H9 (cell line): Measurements from ENCODE around the gene SCFD2. TPM values are rescaled to one million over a fixed set of nuclear protein-coding genes. Genes with fewer than 3 reads are reported as not detected.

Source experiments
- DNase-seq: peaks from one replicate; pipeline ENCODE4 v3.0.0-alpha.2; 2017
- H2AFZ ChIP-seq: one replicate; pipeline ENCODE4 v1.6.1; 2013; ENCODE audit warnings: mild to moderate bottlenecking, low read length, control low read depth, moderate library complexity
- H2AK5ac ChIP-seq: 2 replicates; pipeline ENCODE4 v1.6.1; 2013; ENCODE audit warnings: low read length, control low read depth, mixed read lengths; ENCODE audit not compliant: insufficient read length
- H2BK120ac ChIP-seq: one replicate; pipeline ENCODE4 v1.6.1; 2013; ENCODE audit warnings: low read depth, mild to moderate bottlenecking, low read length, control low read depth, inconsistent platforms; ENCODE audit not compliant: poor library complexity, severe bottlenecking
- H2BK12ac ChIP-seq: 2 replicates; pipeline ENCODE4 v1.6.1; 2013; ENCODE audit warnings: low read length, control low read depth, mixed read lengths, low read depth; ENCODE audit not compliant: insufficient read length
- H2BK15ac ChIP-seq: 2 replicates; pipeline ENCODE4 v1.6.1; 2013; ENCODE audit warnings: low read depth, low read length, control low read depth
- H2BK20ac ChIP-seq: one replicate; pipeline ENCODE4 v1.6.1; 2013; ENCODE audit warnings: low read depth, mild to moderate bottlenecking, low read length, control low read depth, inconsistent platforms; ENCODE audit not compliant: poor library complexity, severe bottlenecking
- H2BK5ac ChIP-seq: 2 replicates; pipeline ENCODE4 v1.6.1; 2013; ENCODE audit warnings: low read length, control low read depth, mixed read lengths; ENCODE audit not compliant: insufficient read length
- H3K14ac ChIP-seq: 2 replicates; pipeline ENCODE4 v1.6.1; 2013; ENCODE audit warnings: low read length, control low read depth; ENCODE audit not compliant: insufficient read depth
- H3K18ac ChIP-seq: 2 replicates; pipeline ENCODE4 v1.6.1; 2013; ENCODE audit warnings: low read depth, mild to moderate bottlenecking, mixed read lengths, low read length, control low read depth; ENCODE audit not compliant: insufficient read length
- H3K23ac ChIP-seq: 2 replicates; pipeline ENCODE4 v1.6.1; 2013; ENCODE audit warnings: low read length, control low read depth, mixed read lengths, low read depth; ENCODE audit not compliant: insufficient read length
- H3K23me2 ChIP-seq: 2 replicates; pipeline ENCODE4 v1.6.1; 2013; ENCODE audit warnings: low read depth, mild to moderate bottlenecking, mixed read lengths, low read length, control low read depth; ENCODE audit not compliant: insufficient read length, poor library complexity, severe bottlenecking
- H3K27ac ChIP-seq: 2 replicates; pipeline ENCODE4 v1.5.1; 2013; ENCODE audit warnings: low read length, control low read depth, mixed read lengths, low read depth; ENCODE audit not compliant: insufficient read length
- H3K27me3 ChIP-seq: 2 replicates; pipeline ENCODE4 v1.6.1; 2013; ENCODE audit warnings: low read length, control low read depth, inconsistent platforms; ENCODE audit not compliant: insufficient read depth
- H3K4ac ChIP-seq: 2 replicates; pipeline ENCODE4 v1.6.1; 2013; ENCODE audit warnings: low read depth, mild to moderate bottlenecking, control low read depth, inconsistent platforms, low read length, moderate library complexity
- H3K4me1 ChIP-seq: 2 replicates; pipeline ENCODE4 v1.6.1; 2013; ENCODE audit warnings: low read length, control low read depth, inconsistent platforms; ENCODE audit not compliant: insufficient read depth
- H3K4me2 ChIP-seq: 2 replicates; pipeline ENCODE4 v1.6.1; 2013; ENCODE audit warnings: low read length, control low read depth, mixed read lengths; ENCODE audit not compliant: insufficient read length, insufficient read depth
- H3K56ac ChIP-seq: 2 replicates; pipeline ENCODE4 v1.6.1; 2013; ENCODE audit warnings: low read depth, mild to moderate bottlenecking, mixed read lengths, low read length, control low read depth; ENCODE audit not compliant: insufficient read length
- H3K79me1 ChIP-seq: 2 replicates; pipeline ENCODE4 v1.6.1; 2013; ENCODE audit warnings: low read depth, mild to moderate bottlenecking, moderate library complexity, low read length, control low read depth, inconsistent platforms; ENCODE audit not compliant: insufficient read depth, poor library complexity, severe bottlenecking
- H3K79me2 ChIP-seq: 2 replicates; pipeline ENCODE4 v1.6.1; 2013; ENCODE audit warnings: low read length, control low read depth, inconsistent platforms; ENCODE audit not compliant: insufficient read depth
- H3K9ac ChIP-seq: 2 replicates; pipeline ENCODE4 v1.6.1; 2013; ENCODE audit warnings: low read length, control low read depth, mixed read lengths; ENCODE audit not compliant: insufficient read length; ENCODE audit errors: extremely low read depth
- H3K9me3 ChIP-seq: one replicate; pipeline ENCODE4 v1.6.1; 2013; ENCODE audit warnings: low read depth, low read length, inconsistent platforms; ENCODE audit not compliant: control insufficient read depth
- H3T11ph ChIP-seq: one replicate; pipeline ENCODE4 v1.6.1; 2013; ENCODE audit warnings: mild to moderate bottlenecking, low read length, control low read depth, inconsistent platforms
- H4K20me1 ChIP-seq: one replicate; pipeline ENCODE4 v1.6.1; 2013; ENCODE audit not compliant: control insufficient read depth, insufficient read length, insufficient read depth
- H4K5ac ChIP-seq: 2 replicates; pipeline ENCODE4 v1.6.1; 2013; ENCODE audit warnings: low read depth, mild to moderate bottlenecking, mixed read lengths, low read length, control low read depth; ENCODE audit not compliant: insufficient read length
- H4K8ac ChIP-seq: replicated peaks from 2 replicates; pipeline ENCODE4 v1.6.1; 2013; ENCODE audit warnings: low read length, control low read depth, mixed read lengths, low read depth; ENCODE audit not compliant: insufficient read length
- H4K91ac ChIP-seq: 2 replicates; pipeline ENCODE4 v1.6.1; 2013; ENCODE audit warnings: low read depth, mild to moderate bottlenecking, moderate library complexity, mixed read lengths, low read length, control low read depth; ENCODE audit not compliant: insufficient read length
- H3K27ac Mint-ChIP-seq, 3 experiments: 2 replicates in 2 of 3; 3 replicates in 1 of 3; pipeline ENCODE4 v1.8.0; 2020 to 2021; ENCODE audit warnings: mixed read lengths in 3 of 3, mild to moderate bottlenecking in 1 of 3, moderate library complexity in 1 of 3
- H3K27me3 Mint-ChIP-seq: 2 replicates; pipeline ENCODE4 v1.8.0; 2021; ENCODE audit warnings: low read depth, mild to moderate bottlenecking, moderate library complexity, mixed read lengths
- H3K36me3 Mint-ChIP-seq, 3 experiments: 2 replicates in 2 of 3; 3 replicates in 1 of 3; pipeline ENCODE4 v1.8.0; 2020 to 2021; ENCODE audit warnings: low read depth in 3 of 3, mixed read lengths in 3 of 3; ENCODE audit not compliant: insufficient read depth in 1 of 3
- H3K4me1 Mint-ChIP-seq, 2 experiments: 2 replicates each; pipeline ENCODE4 v1.8.0; 2020; ENCODE audit warnings: mixed read lengths in 2 of 2
- H3K4me3 Mint-ChIP-seq, 2 experiments: 2 replicates in 1 of 2; 3 replicates in 1 of 2; pipeline ENCODE4 v1.8.0; 2020 to 2021; ENCODE audit warnings: mild to moderate bottlenecking in 2 of 2, mixed read lengths in 2 of 2, moderate library complexity in 1 of 2
- H3K9me3 Mint-ChIP-seq, 2 experiments: 2 replicates in 1 of 2; 3 replicates in 1 of 2; pipeline ENCODE4 v1.8.0; 2020; ENCODE audit warnings: mild to moderate bottlenecking in 2 of 2, mixed read lengths in 2 of 2, moderate library complexity in 1 of 2
- WGBS: extraction: QIAGEN DNeasy Blood & Tissue Kit; methylation state at CpG from one replicate; pipeline ENCODE4 v1.1.7; 2013; ENCODE audit warnings: missing lambda C conversion rate, low lambda C conversion rate, mixed read lengths; ENCODE audit not compliant: insufficient read length; ENCODE audit errors: extremely low coverage; 5-methylcytosine and 5-hydroxymethylcytosine counted together
- total RNA-seq: library from RNA; stranded (reverse); gene quantifications from 2 replicates; pipeline ENCODE4 v1.2.1, GENCODE V29; 2021
- TF ChIP-seq, protein P1 (sequence below): fragments of 200-600 bp; sonication (generic); conservative IDR thresholded peaks from 3 replicates; pipeline ENCODE4 v1.8.0; 2021; ENCODE audit warnings: antibody characterized with exemption, mild to moderate bottlenecking

SCFD2 gene
- total RNA-seq, 1 experiment from 2014 or later: 10.1 TPM

DNA sequence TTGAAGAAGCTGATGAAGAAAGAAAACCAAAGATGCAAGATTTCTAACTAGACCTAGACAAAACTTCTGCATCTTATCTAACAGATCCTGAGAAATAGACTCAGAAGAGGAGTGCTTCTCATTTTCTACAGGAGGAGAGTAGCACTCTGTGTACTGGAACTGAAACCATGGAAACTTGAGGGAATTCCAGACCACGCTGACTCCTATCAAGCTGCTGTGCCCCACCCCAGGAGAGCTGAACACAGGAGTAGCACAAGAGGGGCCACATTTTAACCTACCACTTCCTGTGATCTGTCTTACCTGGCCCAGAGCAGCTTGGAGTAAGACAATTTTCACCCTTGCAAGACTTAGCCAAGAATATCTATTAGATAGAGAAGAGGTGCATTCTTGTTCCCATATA lies 248.9 kb downstream of the SCFD2 start:
- no peak overlapping the region for H3K9ac ChIP-seq
- Mint-ChIP-seq H3K36me3 (no peaks in the 10 kb centered on the region; a peak in 1 of 7 replicates), H3K4me3 (no peak overlapping the region), H3K27me3 (no peaks in the 10 kb centered on the region), H3K9me3 (peaks cover 0 to 3% of the 10 kb centered on the region in 2 experiments; a peak in 1 of 5 replicates), H3K27ac (no peak overlapping the region), H3K4me1 (peaks cover 11 to 13% of the 10 kb centered on the region in 2 experiments)
- no peak overlapping the region for H3K14ac ChIP-seq
- H3K23ac ChIP-seq: no peak overlapping the region
- WGBS: no CpG with 5 or more reads among the region's 1 CpG
- H2BK20ac ChIP-seq: no peak overlapping the region
- H4K5ac ChIP-seq: no peak overlapping the region
- H3K56ac ChIP-seq: no peak overlapping the region
- H3K27me3 ChIP-seq: no peaks in the 10 kb centered on the region
- H4K20me1 ChIP-seq: no peaks in the 10 kb centered on the region
- H2AK5ac ChIP-seq: no peak overlapping the region
- H3K4ac ChIP-seq: no peak overlapping the region
- H3K4me1 ChIP-seq: no peaks in the 10 kb centered on the region
- H2BK15ac ChIP-seq: no peak overlapping the region
- no peak overlapping the region for H3T11ph ChIP-seq
- H3K79me1 ChIP-seq: no peaks in the 10 kb centered on the region
- no peak overlapping the region for H2BK120ac ChIP-seq
- H3K18ac ChIP-seq: no peak overlapping the region
- no peak overlapping the region for H3K4me2 ChIP-seq
- no peak overlapping the region for H2AFZ ChIP-seq
- H3K79me2 ChIP-seq: no peaks in the 10 kb centered on the region
- H2BK5ac ChIP-seq: no peak overlapping the region
- H4K8ac ChIP-seq: no peak overlapping the region
- H3K27ac ChIP-seq: no peak overlapping the region
- H3K23me2 ChIP-seq: no peaks in the 10 kb centered on the region
- no peak overlapping the region for H2BK12ac ChIP-seq
- TF ChIP-seq, protein P1, sequence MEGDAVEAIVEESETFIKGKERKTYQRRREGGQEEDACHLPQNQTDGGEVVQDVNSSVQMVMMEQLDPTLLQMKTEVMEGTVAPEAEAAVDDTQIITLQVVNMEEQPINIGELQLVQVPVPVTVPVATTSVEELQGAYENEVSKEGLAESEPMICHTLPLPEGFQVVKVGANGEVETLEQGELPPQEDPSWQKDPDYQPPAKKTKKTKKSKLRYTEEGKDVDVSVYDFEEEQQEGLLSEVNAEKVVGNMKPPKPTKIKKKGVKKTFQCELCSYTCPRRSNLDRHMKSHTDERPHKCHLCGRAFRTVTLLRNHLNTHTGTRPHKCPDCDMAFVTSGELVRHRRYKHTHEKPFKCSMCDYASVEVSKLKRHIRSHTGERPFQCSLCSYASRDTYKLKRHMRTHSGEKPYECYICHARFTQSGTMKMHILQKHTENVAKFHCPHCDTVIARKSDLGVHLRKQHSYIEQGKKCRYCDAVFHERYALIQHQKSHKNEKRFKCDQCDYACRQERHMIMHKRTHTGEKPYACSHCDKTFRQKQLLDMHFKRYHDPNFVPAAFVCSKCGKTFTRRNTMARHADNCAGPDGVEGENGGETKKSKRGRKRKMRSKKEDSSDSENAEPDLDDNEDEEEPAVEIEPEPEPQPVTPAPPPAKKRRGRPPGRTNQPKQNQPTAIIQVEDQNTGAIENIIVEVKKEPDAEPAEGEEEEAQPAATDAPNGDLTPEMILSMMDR: no peak
- H4K91ac ChIP-seq: no peak overlapping the region
- no peak for DNase-seq
- H3K9me3 ChIP-seq: no peaks in the 10 kb centered on the region
